ENCODE results near the gene ZBP1.

DNA sequence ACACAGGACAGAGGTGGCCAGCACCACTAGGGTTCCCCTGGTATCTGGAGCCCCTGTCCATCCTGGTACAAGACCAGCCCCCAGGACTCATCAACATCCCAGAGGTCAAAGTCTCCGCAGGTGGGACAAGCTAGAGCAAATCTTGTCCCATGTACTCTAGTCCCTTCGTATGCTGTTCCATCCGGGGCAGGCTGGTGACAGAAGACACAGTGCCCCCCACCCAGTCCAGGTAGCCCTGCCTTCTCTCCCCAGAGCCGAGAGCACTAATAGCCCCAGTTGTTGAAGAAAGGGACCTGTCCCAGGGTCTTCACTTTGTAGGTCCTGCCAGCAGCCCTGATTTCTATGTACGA is 38.2 kb downstream of the ZBP1 start:
- TF ChIP-seq, protein P1, sequence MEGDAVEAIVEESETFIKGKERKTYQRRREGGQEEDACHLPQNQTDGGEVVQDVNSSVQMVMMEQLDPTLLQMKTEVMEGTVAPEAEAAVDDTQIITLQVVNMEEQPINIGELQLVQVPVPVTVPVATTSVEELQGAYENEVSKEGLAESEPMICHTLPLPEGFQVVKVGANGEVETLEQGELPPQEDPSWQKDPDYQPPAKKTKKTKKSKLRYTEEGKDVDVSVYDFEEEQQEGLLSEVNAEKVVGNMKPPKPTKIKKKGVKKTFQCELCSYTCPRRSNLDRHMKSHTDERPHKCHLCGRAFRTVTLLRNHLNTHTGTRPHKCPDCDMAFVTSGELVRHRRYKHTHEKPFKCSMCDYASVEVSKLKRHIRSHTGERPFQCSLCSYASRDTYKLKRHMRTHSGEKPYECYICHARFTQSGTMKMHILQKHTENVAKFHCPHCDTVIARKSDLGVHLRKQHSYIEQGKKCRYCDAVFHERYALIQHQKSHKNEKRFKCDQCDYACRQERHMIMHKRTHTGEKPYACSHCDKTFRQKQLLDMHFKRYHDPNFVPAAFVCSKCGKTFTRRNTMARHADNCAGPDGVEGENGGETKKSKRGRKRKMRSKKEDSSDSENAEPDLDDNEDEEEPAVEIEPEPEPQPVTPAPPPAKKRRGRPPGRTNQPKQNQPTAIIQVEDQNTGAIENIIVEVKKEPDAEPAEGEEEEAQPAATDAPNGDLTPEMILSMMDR (IDR thresholded peaks at IDR 0.05; ENCODE audit: low read depth, low read length), result no peak
- TF ChIP-seq EZH2phosphoT487 (IDR thresholded peaks at IDR 0.05; ENCODE audit: low read depth), result no peak
